ENCODE data around the gene DHX34. TPM values are rescaled to one million over a fixed set of nuclear protein-coding genes. Genes with fewer than 3 reads are reported as not detected.
"Not testable (repeated sequence)": the region's sequence is repeated elsewhere in the genome, so short reads cannot be mapped to it uniquely, and the experiment has no call there.

The DHX34 gene
- 31.6 and 32.4 TPM in 2 replicates for total RNA-seq
- long read RNA-seq, partial matches to known transcripts = 2 of 3 reads
- long read RNA-seq, other reads (novel, unspliced or antisense) = 1 of 3 reads

GRCh38 chr19:47348819-47349795 lies at the start of gene DHX34:
TSS of gene DHX34 (plus strand) at chr19:47349315. CDS start at chr19:47353031, 3,716 bp downstream.
- TF ChIP-seq CTCF (conservative IDR thresholded peaks at IDR 0.05) = peak; percentile 100
- Mint-ChIP-seq H3K4me3 (peak within 1 kb of the TSS; percentile 99), H3K36me3 (ENCODE audit: low read depth) (peaks cover 25% of the 10 kb centered on the region), H3K9me3 (peaks cover 2% of the 10 kb centered on the region), H3K4me1 (peaks cover 36% of the 10 kb centered on the region), H3K27ac (ENCODE audit: unreplicated experiment) (peak within 1 kb of the TSS; percentile 86), H3K27me3 (ENCODE audit: low read depth) (no peaks in the 10 kb centered on the region)
- DNase-seq (ENCODE audit: low read depth, low spot score) = peak; percentile 99

- not testable (repeated sequence) for H3K27me3 Mint-ChIP-seq (ENCODE audit: low read depth); H3K4me3 Mint-ChIP-seq; H3K27ac Mint-ChIP-seq (ENCODE audit: unreplicated experiment); H3K4me1 Mint-ChIP-seq; H3K9me3 Mint-ChIP-seq; H3K36me3 Mint-ChIP-seq (ENCODE audit: low read depth); DNase-seq (ENCODE audit: low read depth, low spot score)
Measured at GRCh38 chr19:47300867-47301266, 48.2 kb upstream of the DHX34 start.

- Mint-ChIP-seq H3K27ac (ENCODE audit: unreplicated experiment) (no peak overlapping the region), H3K36me3 (ENCODE audit: low read depth) (no peaks in the 10 kb centered on the region), H3K4me3 (no peak overlapping the region), H3K9me3 (no peaks in the 10 kb centered on the region), H3K27me3 (ENCODE audit: low read depth) (peaks cover 12% of the 10 kb centered on the region), H3K4me1 (peaks cover 5% of the 10 kb centered on the region)
- TF ChIP-seq CTCF (conservative IDR thresholded peaks at IDR 0.05) = no peak
- no peak for DNase-seq (ENCODE audit: low read depth, low spot score)
Measured at GRCh38 chr19:47302249-47302648, 46.9 kb upstream of the DHX34 start.

GRCh38 chr19:47303966-47304365 lies 45.1 kb upstream of the DHX34 start:
- Mint-ChIP-seq H3K27me3 (ENCODE audit: low read depth) (peaks cover 13% of the 10 kb centered on the region), H3K4me1 (peaks cover 5% of the 10 kb centered on the region), H3K36me3 (ENCODE audit: low read depth) (no peaks in the 10 kb centered on the region), H3K9me3 (no peaks in the 10 kb centered on the region), H3K4me3 (no peak overlapping the region), H3K27ac (ENCODE audit: unreplicated experiment) (no peak overlapping the region)
- no peak for DNase-seq (ENCODE audit: low read depth, low spot score)
- TF ChIP-seq CTCF (conservative IDR thresholded peaks at IDR 0.05) = no peak

GRCh38 chr19:47305309-47305751 lies 43.8 kb upstream of the DHX34 start:
- TF ChIP-seq CTCF (conservative IDR thresholded peaks at IDR 0.05) = peak; percentile 93
- H3K36me3 Mint-ChIP-seq (ENCODE audit: low read depth) = no peaks in the 10 kb centered on the region
- peaks cover 5% of the 10 kb centered on the region for H3K4me1 Mint-ChIP-seq
- DNase-seq (ENCODE audit: low read depth, low spot score) = peak; percentile 75
- H3K4me3 Mint-ChIP-seq = no peak overlapping the region
- H3K27ac Mint-ChIP-seq (ENCODE audit: unreplicated experiment) = no peak overlapping the region
- no peaks in the 10 kb centered on the region for H3K9me3 Mint-ChIP-seq
- peaks cover 19% of the 10 kb centered on the region for H3K27me3 Mint-ChIP-seq (ENCODE audit: low read depth)

GRCh38 chr19:47306303-47306702 lies 42.8 kb upstream of the DHX34 start:
- no peak overlapping the region for H3K27ac Mint-ChIP-seq (ENCODE audit: unreplicated experiment)
- peaks cover 5% of the 10 kb centered on the region for H3K4me1 Mint-ChIP-seq
- no peak for DNase-seq (ENCODE audit: low read depth, low spot score)

More at GRCh38 chr19:47306303-47306702, 42.8 kb upstream of the DHX34 start:
- Mint-ChIP-seq H3K4me3 (no peak overlapping the region), H3K9me3 (no peaks in the 10 kb centered on the region), H3K27me3 (ENCODE audit: low read depth) (peaks cover 21% of the 10 kb centered on the region), H3K36me3 (ENCODE audit: low read depth) (no peaks in the 10 kb centered on the region)
- TF ChIP-seq CTCF (conservative IDR thresholded peaks at IDR 0.05) = no peak
